Activated gamma-delta T cell treated with Interleukin-2 at 50 U/mL for 16 hours (primary cell): ENCODE measurements around the gene SUPT6H.
"Not testable (repeated sequence)": the region's sequence is repeated elsewhere in the genome, so short reads cannot be mapped to it uniquely, and the experiment has no call there.

Experiments
- DNase-seq: peaks from one replicate; pipeline ENCODE4 v3.0.0-alpha.2; 2020

The SUPT6H gene

GRCh38 chr17:28703552-28704218, 41.7 kb downstream of the SUPT6H start:
- no peak for DNase-seq

GRCh38 chr17:28704219-28704858, 42.3 kb downstream of the SUPT6H start:
- no peak for DNase-seq

GRCh38 chr17:28705074-28705659, 43.2 kb downstream of the SUPT6H start:
- no peak for DNase-seq

- no peak for DNase-seq
These were observed 43.8 kb downstream of the SUPT6H start for GRCh38 chr17:28705728-28706334.

GRCh38 chr17:28706471-28707338, 44.7 kb downstream of the SUPT6H start:
- DNase-seq = no peak

- no peak for DNase-seq
These were observed 45.3 kb downstream of the SUPT6H start for GRCh38 chr17:28707339-28707720.

DNA sequence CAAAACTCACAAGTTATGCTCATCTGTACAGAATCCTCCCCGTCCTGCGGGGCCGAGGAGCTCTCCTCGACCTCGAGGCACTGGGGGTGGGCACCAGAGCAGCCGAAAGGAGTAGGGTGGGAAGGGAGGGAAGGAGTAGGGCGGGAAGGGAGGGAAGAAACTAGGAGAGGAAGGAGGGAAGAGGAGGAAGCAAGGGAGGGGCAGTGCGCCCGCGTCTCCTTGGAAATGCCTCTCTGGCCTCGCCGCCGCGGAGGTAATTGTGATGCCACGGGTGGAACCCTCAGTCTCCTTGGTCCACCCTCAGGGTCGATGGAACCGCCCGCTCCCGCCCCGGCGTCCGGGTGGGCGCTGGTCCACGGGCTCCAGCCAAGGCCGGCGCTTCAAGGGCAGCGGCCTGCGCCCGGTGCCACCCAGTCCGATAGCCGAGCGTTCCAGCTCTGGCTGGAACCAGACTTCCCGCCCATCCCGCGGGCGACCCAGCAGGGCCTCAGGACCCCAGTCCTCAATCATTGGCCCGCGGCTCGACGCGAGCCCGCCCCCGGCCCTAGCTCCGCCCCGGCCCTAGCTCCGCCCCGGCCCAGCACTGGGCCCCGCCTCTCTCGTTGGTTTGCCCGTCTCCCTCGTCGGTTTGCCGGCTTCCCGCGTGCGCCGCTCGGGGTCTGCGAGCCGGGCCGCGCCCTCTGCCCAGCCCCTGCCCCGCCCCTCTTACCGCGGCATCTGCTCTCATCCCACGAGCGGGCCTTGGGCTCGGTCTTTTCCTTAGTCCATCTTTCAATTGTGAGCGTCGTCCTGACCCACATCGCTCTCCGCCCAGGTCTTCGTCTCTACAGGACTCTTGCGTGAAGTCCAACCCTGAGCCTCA, 49.1 kb downstream of the SUPT6H start:
- peak; percentile 81 for DNase-seq

DNA sequence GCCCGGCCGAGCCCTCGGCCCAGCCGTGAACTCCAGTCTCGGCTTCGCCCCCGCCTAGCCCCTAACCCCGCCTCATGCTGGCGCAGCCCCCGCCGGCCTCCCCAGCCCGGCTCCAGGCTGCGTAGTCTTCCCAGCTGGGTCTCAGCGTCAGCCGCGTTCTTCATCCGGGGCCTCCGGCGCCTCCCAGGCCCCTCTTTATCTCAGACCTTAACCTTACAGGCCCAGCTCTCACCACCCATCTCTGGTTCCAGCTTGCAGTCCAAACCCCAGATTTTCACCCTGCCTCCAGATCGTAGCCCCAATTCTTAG, 49.7 kb downstream of the SUPT6H start, which contains the start of gene PROCA1:
PROCA1 (minus strand) TSS at position 166 of the 309 bp plus-strand sequence. CDS start 228 bp downstream, outside the sequence.
- DNase-seq = peak; percentile 28

DNA sequence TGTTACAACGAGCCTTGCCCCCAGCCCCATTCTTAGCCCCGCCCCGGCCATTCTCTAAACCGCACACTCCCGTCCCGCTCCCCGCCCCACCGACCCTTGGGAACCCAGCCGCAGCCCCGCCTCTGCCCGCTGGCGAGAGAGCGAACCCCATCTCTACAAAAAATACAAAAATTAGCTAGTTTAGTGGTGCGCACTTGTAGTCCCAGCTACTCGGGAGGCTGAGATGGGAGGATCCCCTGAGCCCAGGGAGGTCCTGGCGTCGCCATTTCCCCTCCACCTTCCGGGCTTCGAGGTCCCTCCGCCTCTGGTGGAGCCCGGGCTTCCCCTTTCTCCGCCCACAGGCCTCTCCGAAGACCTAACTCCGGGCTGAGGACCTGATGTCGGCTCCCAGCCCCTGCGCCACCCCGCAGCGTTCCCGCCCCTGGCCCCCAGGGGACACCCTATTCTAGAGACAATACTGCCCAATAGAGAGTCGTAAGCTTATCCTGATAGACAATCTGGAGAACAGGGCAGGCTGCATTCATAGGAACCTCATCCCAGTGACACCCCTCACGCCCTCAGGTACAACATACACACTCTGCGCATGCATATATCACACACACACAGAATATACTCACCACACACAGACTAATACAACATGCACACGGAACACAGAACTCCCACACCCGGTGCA, 50.2 kb downstream of the SUPT6H start:
- DNase-seq = peak; percentile 48

DNA sequence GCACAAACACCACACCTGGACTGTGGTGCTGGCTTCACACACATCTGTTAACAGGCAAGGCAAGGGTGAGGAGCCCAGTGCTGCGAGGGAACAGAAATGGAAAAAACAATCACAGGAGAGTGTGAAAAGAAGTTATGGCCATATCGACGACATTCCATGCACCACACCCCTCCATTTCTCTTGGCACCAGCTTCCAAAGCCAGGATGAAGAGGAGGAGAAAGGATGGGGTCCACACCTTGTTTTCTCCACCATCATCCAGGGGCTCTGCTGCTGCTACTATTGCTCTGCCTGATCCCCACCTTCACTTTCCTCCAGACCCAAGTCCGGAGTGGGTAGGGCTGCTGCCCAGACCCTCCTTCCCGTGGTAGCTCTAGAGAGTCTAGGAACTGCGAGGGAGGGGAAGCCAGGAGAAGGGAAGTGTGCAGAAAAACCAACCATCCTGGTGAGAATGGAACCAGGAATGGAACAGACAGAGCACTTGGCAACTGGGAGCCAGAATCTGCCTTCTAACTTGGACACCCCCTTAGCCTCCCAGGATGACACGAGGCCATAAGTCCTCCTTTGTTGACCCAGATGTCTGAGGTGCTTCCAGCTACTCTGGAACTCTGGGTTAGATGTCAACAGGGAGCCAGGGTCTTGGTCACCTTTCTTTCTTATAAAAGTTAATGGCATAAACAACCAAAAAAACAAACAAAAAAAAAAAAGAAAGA, 50.9 kb downstream of the SUPT6H start:
- DNase-seq = no peak

- DNase-seq = no peak
These were observed 52.3 kb downstream of the SUPT6H start for GRCh38 chr17:28714281-28714680.

DNA sequence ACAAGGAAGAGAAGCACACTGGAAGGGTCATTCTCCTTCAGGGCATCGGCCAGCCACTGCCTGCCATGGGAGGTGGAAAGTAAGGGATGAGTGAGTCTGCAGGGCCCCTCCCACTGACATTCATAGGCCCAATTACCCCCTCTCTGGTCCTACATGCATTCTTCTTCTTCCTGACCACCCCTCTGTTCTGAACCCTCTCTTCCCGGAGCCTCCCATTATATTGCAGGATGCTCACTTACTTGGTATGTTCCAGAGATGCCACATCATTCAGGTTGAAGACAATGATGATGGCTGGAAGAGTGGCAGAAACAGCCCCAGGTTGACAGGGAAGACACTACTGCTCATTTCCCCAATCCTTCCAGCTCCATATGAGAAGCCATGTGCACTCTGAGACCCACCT, 53.2 kb downstream of the SUPT6H start:
- DNase-seq = no peak

DNA sequence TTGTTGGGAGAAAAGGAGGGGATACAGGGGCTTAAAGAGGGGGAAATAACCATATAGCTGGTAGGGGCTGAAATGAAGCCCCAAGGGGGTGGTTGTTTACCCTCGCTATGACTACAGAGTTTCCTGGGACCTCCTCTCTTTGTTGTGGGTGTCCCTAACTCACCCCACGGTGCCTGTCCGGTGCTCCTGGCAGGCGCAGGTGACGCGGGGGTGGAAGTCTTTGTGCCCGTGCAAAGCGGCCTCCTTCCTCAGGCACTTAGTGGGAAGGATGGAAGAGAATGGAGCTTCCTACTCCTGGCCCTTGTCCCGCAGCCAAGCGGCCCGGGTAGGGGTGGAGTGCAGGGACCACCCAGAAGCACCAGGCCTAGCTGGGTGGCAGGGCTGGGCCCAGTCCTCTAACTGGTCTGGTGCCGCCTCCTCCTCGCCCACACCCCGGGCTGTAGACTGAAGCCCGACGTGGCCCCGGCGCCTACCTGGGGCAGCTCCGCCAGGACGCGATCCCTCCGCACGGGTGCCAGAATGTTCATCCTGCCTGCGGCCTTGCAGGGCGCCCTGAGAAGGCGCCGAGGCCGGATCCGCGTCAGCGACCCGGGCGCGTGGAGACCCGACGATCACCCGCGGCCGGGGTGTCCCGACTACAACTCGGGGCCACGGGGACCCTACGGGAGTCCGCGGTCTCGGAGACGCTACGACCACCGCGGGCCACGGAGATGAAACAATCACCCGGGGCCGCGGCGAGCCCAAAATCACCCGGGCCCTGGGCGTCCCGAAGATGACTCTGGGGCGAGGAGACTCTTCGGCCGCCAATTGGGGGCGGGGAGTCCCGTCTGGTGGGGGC, 55.0 kb downstream of the SUPT6H start:
- DNase-seq = no peak

- no peak for DNase-seq
These were observed 55.8 kb downstream of the SUPT6H start, which contains the start of gene RAB34 for GRCh38 chr17:28717578-28718332. Gene RAB34 (minus strand): TSS chr17:28717868. CDS start chr17:28717266, 602 bp downstream.

DNA sequence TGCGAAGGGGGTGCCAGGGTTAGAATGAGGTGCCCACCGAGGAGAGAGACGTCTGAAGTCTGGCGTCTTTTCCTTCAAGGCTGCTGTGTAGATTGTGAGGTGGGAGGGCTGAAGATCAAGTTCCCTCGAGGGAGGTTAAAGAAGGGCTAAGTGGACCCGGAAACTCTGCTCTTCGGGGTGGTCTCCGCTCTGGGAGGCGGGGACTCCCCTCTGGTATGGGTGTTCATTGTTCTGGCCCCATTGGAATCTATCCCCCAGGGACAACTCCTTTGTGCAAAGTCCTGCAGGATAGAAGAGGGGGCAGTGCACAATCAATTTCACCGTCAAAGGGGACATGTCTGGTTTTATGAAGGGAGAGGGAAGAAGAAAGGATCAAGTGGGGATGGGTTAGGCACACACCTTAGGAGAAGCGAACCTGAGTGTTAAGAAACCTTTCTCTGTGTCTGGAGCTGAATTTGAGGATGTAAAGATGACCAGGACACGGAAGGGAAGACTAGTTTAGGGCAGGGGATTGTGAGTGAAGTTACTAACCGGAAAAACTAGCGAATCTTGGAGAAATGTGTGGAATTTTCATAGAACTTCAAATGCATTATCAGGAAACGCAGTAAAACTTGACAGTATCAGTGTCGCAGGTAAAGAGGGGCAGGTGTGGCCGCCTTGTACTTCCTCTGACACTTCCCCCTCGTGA, 56.5 kb downstream of the SUPT6H start:
- no peak for DNase-seq

DNA sequence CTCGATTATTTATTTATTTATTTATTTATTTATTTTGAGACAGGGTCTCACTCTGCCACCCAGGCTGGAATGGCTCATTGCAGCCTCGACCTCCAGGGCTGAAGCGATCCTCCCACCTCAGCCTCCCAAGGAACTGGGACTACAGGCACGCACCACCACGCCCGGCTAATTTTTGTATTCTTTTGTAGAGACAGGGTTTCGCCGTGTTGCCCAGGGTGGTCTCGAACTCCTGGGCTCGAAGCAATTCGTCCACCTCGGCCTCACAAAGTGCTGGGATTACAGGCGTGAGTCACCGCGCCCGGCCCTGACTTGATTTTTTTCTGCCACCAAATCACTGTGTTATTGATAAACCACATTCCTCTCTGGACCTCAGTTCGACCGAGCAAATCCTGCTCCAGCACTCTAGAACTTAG, 57.0 kb downstream of the SUPT6H start:
- no peak for DNase-seq

GRCh38 chr17:28720247-28720996, 58.4 kb downstream of the SUPT6H start:
- no peak for DNase-seq

DNA sequence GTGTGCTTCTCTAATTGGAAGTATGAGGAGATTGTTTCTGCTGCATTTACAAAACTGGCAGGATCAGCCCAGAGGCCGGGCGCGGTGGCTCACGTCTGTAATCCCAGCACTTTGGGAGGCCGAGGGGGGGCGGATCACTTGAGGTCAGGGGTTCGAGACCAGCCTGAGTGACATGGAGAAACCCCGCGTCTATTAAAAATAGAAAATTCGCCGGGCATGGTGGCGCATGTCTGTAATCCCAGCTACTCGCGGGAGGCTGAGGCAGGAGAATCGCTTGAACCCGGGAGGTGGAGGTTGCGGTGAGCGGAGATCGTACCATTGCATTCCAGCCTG, 59.0 kb downstream of the SUPT6H start:
- DNase-seq = not testable (repeated sequence)
